Right lobe of liver (tissue), 6 donors: ENCODE data around the gene LRTM1. TPM values are rescaled to one million over a fixed set of nuclear protein-coding genes. Genes with fewer than 3 reads are reported as not detected.

Experiments
- ATAC-seq, 4 donors: fragments of 200-7000 bp; cut with Tn5 transposase; one replicate each; pipeline ENCODE4 v1.9.1; 2020; ENCODE audit warnings: mild to moderate bottlenecking in 4 of 4, moderate library complexity in 4 of 4
- DNase-seq, 3 donors: peaks; one replicate each; pipeline ENCODE4 v3.0.0-alpha.2; 2020
- H3K27ac ChIP-seq, 3 donors: fragments of 200-600 bp; one replicate each; pipeline ENCODE4 v1.8.0; 2022
- H3K27me3 ChIP-seq, 2 donors: fragments of 200-600 bp; one replicate each; pipeline ENCODE4 v1.8.0; 2022
- H3K36me3 ChIP-seq, 4 donors: fragments of 200-600 bp; sonication (generic) in 1 of 4; one replicate each; pipeline versions ENCODE4 v1.5.1 to v1.8.0; 2017 to 2022; ENCODE audit warnings: control low read depth in 1 of 4
- H3K4me1 ChIP-seq, 4 donors: fragments of 200-600 bp; sonication (generic) in 1 of 4; one replicate each; pipeline versions ENCODE4 v1.5.1 to v1.8.0; 2017 to 2022; ENCODE audit warnings: control low read depth in 1 of 4
- H3K4me3 ChIP-seq, 3 donors: fragments of 200-600 bp; one replicate each; pipeline ENCODE4 v1.8.0; 2022
- H3K9me3 ChIP-seq, 4 donors: fragments of 200-600 bp; sonication (generic) in 1 of 4; one replicate each; pipeline versions ENCODE4 v1.5.1 to v1.8.0; 2017 to 2022; ENCODE audit warnings: control low read depth in 1 of 4
- POLR2A ChIP-seq: fragments of 450-650 bp; IDR thresholded peaks from one replicate; pipeline ENCODE4 v1.6.1; 2017; ENCODE audit warnings: antibody characterized with exemption, mild to moderate bottlenecking
- WGBS: methylation state at CpG from one replicate; pipeline ENCODE4 v1.1.6; 2018; ENCODE audit warnings: low coverage, low lambda C conversion rate; ENCODE audit not compliant: insufficient coverage; ENCODE audit errors: missing lambda C conversion rate; 5-methylcytosine and 5-hydroxymethylcytosine counted together
- intact Hi-C, 2 donors: fragments of 100-400 bp; cut with DNase I; formaldehyde crosslinking; loops; one replicate each; pipeline versions ENCODE4 v1.11.2 to v1.14.1; 2022
- total RNA-seq, 6 experiments: library from RNA; depleted of rRNA in 2 of 6; stranded (reverse); fragments of >200 nt in 2 of 6; fragmentation: NEBNext Ultra II Directional in 3 of 6; extraction: Animal tissue kit (Norgen Biotek cat#: 25700) in 3 of 6; gene quantifications; one replicate each; pipeline versions ENCODE4 v1.1.0 to v1.2.4, GENCODE V29; 2016 to 2023
- TF ChIP-seq, protein P1 (sequence below), 4 donors: fragments of 200-600 bp in 3 of 4; fragments of 450-650 bp in 1 of 4; IDR thresholded peaks; one replicate each; pipeline versions ENCODE4 v1.5.1 to v1.8.0; 2016 to 2022; ENCODE audit warnings: antibody characterized with exemption in 4 of 4, mild to moderate bottlenecking in 2 of 4
- donor health status: DM: no; HTN: yes; CAD: no.
- donor health status: DM: no; HTN: no; CAD: no.
- donor health status: DM: no; HTN: no; CAD: no.
- donor health status: DM: no; HTN: yes; CAD: no.
- donor health status: DM: no; HTN: yes; CAD: no.

The LRTM1 gene
- total RNA-seq, 6 experiments from 2014 or later = not detected

DNA sequence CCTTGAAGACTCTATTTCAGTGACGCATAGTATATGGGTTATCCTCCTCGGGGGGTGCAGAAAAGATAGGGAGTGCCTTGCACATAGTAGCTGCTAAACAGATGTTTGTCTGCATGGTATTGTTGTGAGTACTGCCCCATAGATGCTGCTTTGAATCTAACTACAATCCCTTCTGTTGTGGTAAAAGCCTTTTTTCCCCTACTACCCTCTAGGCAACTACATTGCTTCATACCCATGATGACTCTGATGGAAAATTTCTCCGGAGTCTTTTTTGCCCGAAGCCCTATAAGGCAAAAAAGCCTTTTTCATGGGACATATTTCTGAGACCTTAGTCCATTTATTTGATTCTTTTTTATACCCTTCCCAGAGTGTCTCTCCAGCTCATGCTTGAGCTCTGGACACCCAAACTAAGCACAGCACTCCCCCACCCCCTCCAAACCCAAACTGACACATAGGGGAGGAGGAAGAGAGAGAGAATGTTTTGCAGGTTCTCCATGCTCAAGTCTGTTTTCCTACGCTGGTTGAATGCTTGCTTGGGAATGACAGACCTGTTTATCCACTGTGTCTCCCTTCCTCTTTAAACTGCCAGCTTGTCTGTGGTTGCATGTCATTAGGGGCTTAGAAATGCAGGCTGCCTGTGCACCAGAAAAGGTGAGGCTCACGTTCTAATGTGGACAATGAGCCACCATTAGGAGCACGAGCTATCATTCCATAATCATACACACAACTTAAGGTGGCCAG lies 52.9 kb downstream of the LRTM1 start:
- no peaks in the 10 kb centered on the region for H3K27me3 ChIP-seq
- no peak overlapping the region for H3K27ac ChIP-seq
- H3K4me1 ChIP-seq = no peaks in the 10 kb centered on the region
- H3K4me3 ChIP-seq = no peak overlapping the region
- no peak for DNase-seq
- WGBS = 57% methylated on average over 6 of the region's 7 CpGs
- no peak for ATAC-seq
- no peaks in the 10 kb centered on the region for H3K9me3 ChIP-seq
- H3K36me3 ChIP-seq = no peaks in the 10 kb centered on the region
- intact Hi-C loops = no loop called here
- TF ChIP-seq POLR2A = no peak
- TF ChIP-seq, protein P1, sequence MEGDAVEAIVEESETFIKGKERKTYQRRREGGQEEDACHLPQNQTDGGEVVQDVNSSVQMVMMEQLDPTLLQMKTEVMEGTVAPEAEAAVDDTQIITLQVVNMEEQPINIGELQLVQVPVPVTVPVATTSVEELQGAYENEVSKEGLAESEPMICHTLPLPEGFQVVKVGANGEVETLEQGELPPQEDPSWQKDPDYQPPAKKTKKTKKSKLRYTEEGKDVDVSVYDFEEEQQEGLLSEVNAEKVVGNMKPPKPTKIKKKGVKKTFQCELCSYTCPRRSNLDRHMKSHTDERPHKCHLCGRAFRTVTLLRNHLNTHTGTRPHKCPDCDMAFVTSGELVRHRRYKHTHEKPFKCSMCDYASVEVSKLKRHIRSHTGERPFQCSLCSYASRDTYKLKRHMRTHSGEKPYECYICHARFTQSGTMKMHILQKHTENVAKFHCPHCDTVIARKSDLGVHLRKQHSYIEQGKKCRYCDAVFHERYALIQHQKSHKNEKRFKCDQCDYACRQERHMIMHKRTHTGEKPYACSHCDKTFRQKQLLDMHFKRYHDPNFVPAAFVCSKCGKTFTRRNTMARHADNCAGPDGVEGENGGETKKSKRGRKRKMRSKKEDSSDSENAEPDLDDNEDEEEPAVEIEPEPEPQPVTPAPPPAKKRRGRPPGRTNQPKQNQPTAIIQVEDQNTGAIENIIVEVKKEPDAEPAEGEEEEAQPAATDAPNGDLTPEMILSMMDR (IDR thresholded peaks at IDR 0.05) = no peak

DNA sequence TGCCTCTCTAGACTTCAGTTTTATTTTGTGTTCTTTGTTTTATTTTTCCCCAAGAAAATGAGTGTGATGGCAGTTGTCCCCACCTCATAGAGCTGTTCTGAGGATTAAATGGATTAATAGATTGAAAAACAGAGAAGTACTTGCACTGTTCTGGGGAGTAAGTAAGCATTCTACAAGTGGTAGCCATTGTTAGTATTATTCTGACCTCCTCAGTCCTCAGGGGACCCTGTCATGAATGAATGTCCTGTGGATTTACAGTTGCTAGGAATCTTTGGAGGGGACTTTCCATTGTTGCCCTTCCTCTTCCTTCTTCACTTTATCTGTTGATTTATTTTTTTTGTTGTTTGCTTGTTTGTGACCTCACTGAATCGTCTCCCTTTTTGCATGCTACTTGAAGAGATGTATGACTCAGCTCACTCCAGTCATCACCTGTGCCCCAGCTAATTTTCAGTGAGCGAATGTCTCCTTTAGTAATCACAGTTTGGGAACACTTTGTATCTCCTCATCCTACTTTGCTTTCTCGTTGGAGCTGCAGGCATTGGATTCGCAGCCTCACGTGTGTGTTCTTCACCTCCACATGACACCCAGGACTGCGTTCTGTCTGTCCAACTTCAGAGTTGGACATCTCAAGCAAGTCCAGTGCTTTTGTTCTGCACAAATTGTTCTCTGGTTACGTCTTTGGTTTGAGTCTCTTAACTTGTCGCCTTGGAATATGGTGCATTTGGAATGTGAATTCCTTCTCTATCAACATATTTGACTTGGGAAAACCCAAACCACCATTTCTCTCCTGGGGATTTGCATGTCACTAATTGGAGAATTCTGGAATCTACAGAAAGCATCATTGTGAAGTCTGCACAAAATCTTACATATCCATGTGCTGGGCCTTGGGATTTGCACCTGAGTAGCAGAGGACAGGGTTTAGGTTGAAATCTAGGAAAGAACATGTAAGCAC lies 54.5 kb downstream of the LRTM1 start:
- Histone ChIP-seq H3K36me3 (no peaks in the 10 kb centered on the region), H3K27ac (no peak overlapping the region), H3K9me3 (no peaks in the 10 kb centered on the region), H3K4me3 (no peak overlapping the region), H3K4me1 (no peaks in the 10 kb centered on the region), H3K27me3 (no peaks in the 10 kb centered on the region)
- DNase-seq (no peak), ATAC-seq (no peak)
- TF ChIP-seq, protein P1 (IDR thresholded peaks at IDR 0.05) = no peak
- no peak for TF ChIP-seq POLR2A
- WGBS = 48% methylated on average over 8 of the region's 8 CpGs
- intact Hi-C loops = no loop called here

DNA sequence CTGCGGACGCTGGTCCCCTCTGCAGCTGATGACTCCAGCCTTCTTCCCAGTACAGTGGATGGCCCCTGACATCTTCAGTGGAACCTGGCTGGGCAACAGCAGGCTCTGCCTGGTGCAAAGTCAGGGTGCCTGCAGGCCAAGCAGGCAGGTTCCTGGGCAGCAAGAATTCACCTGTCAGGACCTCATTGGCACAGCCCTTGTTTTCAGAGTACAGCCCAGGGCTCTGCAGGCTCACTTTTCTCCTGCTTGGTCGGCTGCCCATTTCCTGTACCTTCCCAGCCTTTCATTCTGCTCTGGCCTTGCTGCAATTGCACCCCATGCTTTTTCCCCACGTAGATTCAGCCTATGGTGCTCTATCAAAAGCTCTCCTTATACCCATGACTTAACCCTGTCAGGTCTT lies 56.0 kb downstream of the LRTM1 start:
- Histone ChIP-seq H3K27me3 (no peaks in the 10 kb centered on the region), H3K9me3 (no peaks in the 10 kb centered on the region), H3K27ac (no peak overlapping the region), H3K4me1 (no peaks in the 10 kb centered on the region), H3K36me3 (no peaks in the 10 kb centered on the region), H3K4me3 (no peak overlapping the region)
- peak in 1 of 4 donors; percentile 26 for ATAC-seq
- no peak for TF ChIP-seq POLR2A
- TF ChIP-seq, protein P1 (IDR thresholded peaks at IDR 0.05) = no peak
- intact Hi-C loops = no loop called here
- 51% methylated on average over 4 of the region's 4 CpGs for WGBS
- no peak for DNase-seq

DNA sequence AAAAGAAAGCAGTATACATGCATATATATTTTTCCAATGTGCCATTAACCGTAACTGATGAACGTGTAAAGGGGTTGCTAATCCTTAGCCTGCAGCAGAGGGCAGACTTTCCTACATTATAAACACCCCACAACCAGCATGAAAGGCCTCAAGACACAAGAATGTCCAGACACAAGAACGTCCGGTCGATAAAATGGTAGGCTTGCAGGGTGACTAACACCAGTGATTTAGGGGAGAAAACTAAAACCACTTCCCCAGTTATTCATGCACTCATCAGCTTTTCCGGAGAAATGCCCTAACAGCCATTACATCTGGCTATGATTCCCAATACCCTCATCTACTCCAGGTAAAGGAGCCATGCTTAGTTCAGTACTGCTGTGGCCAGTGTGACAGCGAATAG lies 57.4 kb downstream of the LRTM1 start:
- no peaks in the 10 kb centered on the region for H3K4me1 ChIP-seq
- ATAC-seq = peak in 2 of 4 donors; percentile 48 to 50
- no peaks in the 10 kb centered on the region for H3K27me3 ChIP-seq
- TF ChIP-seq POLR2A = no peak
- TF ChIP-seq, protein P1 (IDR thresholded peaks at IDR 0.05) = peak; percentile 14 to 34 (median 30)
- 26% methylated on average over 7 of the region's 7 CpGs for WGBS
- intact Hi-C loops = no loop called here
- no peak overlapping the region for H3K27ac ChIP-seq
- H3K4me3 ChIP-seq = no peak overlapping the region
- no peaks in the 10 kb centered on the region for H3K36me3 ChIP-seq
- H3K9me3 ChIP-seq = no peaks in the 10 kb centered on the region
- no peak for DNase-seq
